ENCODE measurements around the gene REPIN1.
A peak's percentile ranks its signal among the peaks of the same experiment; 100 is the strongest.

REPIN1 gene

GRCh38 chr7:150332852-150333635 is 35.6 kb upstream of the REPIN1 start:
- Mint-ChIP-seq H3K9me3 (no peaks in the 10 kb centered on the region), H3K4me3 (no peak overlapping the region), H3K27ac (peak overlapping the region; percentile 53), H3K4me1 (peaks cover 6% of the 10 kb centered on the region), H3K36me3 (peaks cover 34% of the 10 kb centered on the region)
- ATAC-seq (no peak), DNase-seq (ENCODE audit: low spot score in 2 of 2) (no peak)

- no peak for DNase-seq (ENCODE audit: low spot score in 2 of 2)
- Mint-ChIP-seq H3K27ac (no peak overlapping the region), H3K36me3 (peaks cover 30% of the 10 kb centered on the region), H3K4me3 (no peak overlapping the region), H3K4me1 (peaks cover 8% of the 10 kb centered on the region), H3K9me3 (no peaks in the 10 kb centered on the region)
- ATAC-seq = no peak
Measured at GRCh38 chr7:150333659-150334058, 35.0 kb upstream of the REPIN1 start.

DNA sequence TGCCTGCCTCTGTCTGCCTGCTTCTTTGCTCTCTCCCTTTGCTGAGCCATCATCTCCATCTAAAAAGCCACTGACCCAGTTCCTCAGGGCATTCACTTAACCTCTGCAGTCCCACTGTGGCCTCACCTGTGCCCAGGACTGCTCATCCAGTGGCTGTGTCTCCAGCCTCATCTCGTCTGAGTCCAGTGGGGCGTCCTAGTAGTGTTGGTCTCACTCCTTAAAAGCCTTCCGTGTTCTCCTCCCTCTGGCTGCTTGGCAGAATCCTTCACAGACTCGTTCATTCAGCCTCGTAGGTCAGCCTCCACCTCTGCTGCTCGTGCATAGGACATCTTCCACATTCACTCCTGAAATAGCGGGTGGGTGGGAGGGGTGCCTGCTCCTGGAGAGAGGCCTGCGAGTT is 34.5 kb upstream of the REPIN1 start:
- H3K9me3 Mint-ChIP-seq = no peaks in the 10 kb centered on the region
- H3K27ac Mint-ChIP-seq = no peak overlapping the region
- H3K36me3 Mint-ChIP-seq = peaks cover 26% of the 10 kb centered on the region
- H3K4me1 Mint-ChIP-seq = peaks cover 8% of the 10 kb centered on the region
- no peak overlapping the region for H3K4me3 Mint-ChIP-seq
- DNase-seq (ENCODE audit: low spot score in 2 of 2) (no peak), ATAC-seq (no peak)

DNA sequence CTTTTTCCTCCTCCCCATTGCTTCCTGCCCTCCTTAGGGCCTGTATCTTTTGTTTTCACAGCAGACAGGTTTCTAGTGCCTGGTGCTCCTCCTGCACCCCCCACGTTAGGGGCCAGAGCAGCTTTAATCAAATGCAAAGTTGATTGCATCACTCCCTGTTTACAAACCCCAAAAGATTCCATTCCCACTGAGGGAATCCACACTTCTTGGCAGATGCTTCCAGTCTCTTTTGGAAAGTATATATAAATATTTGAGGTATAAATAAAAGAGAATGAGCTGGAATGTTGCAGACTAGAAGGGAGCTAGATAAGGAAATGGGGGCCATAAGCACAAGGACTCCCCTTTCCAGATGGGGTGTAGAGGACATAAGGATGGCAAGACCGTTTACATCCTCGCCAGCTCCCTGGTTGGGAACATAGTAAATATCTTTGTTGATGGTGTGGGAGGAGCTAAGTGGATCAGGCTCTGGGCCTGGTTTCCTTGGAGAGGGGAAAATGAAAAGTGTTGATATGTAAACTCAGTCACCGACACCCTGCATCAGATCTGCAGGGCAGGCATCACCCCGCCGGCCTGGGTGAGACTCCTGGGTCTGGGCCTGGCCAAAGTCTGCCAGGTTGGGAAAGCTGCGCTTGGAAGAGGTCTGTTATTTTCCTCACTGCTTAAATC is 33.4 kb upstream of the REPIN1 start:
- Mint-ChIP-seq H3K4me3 (no peak overlapping the region), H3K27ac (peak overlapping the region; percentile 6), H3K36me3 (peaks cover 22% of the 10 kb centered on the region), H3K9me3 (no peaks in the 10 kb centered on the region), H3K4me1 (peaks cover 13% of the 10 kb centered on the region)
- DNase-seq (ENCODE audit: low spot score in 2 of 2) (no peak), ATAC-seq (no peak)

GRCh38 chr7:150335774-150336112 is 32.9 kb upstream of the REPIN1 start:
- H3K4me1 Mint-ChIP-seq = peaks cover 15% of the 10 kb centered on the region
- no peaks in the 10 kb centered on the region for H3K9me3 Mint-ChIP-seq
- no peak overlapping the region for H3K27ac Mint-ChIP-seq
- no peak for ATAC-seq
- H3K4me3 Mint-ChIP-seq = no peak overlapping the region
- peaks cover 22% of the 10 kb centered on the region for H3K36me3 Mint-ChIP-seq
- DNase-seq (ENCODE audit: low spot score in 2 of 2) = no peak

DNA sequence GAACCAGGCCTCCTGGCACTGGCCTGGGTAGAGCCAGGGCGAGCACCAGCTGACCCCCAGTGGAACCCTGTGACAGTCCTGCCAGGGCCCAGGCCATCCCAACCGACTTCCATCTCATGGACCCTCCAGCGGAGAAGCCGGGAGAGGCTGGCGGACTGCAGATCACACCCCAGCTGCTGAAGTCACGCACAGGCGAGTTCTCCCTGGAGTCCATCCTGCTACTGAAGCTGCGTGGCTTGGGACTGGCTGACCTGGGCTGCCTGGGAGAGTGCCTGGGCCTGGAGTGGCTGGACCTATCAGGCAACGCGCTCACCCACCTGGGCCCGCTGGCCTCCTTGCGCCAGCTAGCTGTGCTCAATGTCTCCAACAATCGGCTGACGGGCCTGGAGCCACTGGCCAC is 31.9 kb upstream of the REPIN1 start:
- no peak overlapping the region for H3K4me3 Mint-ChIP-seq
- no peak overlapping the region for H3K27ac Mint-ChIP-seq
- no peak for DNase-seq (ENCODE audit: low spot score in 2 of 2)
- H3K9me3 Mint-ChIP-seq = no peaks in the 10 kb centered on the region
- ATAC-seq = no peak
- peaks cover 21% of the 10 kb centered on the region for H3K4me1 Mint-ChIP-seq
- peaks cover 22% of the 10 kb centered on the region for H3K36me3 Mint-ChIP-seq

DNA sequence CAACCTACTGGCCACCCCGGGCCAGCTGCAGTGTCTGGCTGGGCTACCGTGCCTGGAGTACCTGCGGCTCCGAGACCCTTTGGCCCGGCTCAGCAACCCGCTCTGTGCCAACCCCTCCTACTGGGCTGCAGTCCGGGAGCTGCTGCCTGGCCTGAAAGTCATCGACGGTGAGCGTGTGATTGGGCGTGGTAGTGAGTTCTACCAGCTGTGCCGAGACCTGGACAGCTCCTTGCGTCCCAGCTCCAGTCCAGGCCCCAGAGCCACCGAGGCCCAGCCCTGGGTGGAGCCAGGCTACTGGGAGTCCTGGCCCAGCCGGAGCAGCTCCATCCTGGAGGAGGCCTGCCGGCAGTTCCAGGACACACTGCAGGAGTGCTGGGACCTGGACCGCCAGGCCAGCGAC is 31.4 kb upstream of the REPIN1 start:
- Mint-ChIP-seq H3K36me3 (peaks cover 22% of the 10 kb centered on the region), H3K27ac (peak overlapping the region; percentile 54), H3K4me3 (no peak overlapping the region), H3K9me3 (no peaks in the 10 kb centered on the region), H3K4me1 (peaks cover 21% of the 10 kb centered on the region)
- DNase-seq (ENCODE audit: low spot score in 2 of 2) = no peak
- ATAC-seq = no peak

DNA sequence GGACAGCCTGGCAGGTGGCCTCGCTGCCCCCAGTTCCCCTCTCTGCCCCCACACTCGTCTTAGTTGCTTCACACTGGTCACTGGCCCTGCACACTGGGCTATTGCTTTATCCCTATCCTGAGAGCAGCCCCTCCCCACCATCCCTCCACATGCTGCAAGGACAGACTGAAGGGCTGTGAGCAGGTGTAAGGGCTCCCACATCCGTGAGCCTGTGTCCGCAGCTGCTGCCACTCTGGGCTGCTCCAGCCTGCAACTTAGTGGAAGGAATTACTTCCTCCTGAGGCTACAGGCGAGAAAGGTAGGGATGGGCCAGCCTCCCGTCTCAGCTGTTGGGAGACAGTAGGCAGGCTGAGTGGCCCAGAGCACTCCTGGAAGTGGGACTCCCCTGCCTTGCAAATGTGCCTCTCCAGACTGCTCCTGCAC is 31.0 kb upstream of the REPIN1 start:
- H3K4me1 Mint-ChIP-seq = peaks cover 21% of the 10 kb centered on the region
- H3K9me3 Mint-ChIP-seq = no peaks in the 10 kb centered on the region
- H3K36me3 Mint-ChIP-seq = peaks cover 22% of the 10 kb centered on the region
- H3K4me3 Mint-ChIP-seq = no peak overlapping the region
- no peak for ATAC-seq
- peak overlapping the region; percentile 54 for H3K27ac Mint-ChIP-seq
- no peak for DNase-seq (ENCODE audit: low spot score in 2 of 2)

DNA sequence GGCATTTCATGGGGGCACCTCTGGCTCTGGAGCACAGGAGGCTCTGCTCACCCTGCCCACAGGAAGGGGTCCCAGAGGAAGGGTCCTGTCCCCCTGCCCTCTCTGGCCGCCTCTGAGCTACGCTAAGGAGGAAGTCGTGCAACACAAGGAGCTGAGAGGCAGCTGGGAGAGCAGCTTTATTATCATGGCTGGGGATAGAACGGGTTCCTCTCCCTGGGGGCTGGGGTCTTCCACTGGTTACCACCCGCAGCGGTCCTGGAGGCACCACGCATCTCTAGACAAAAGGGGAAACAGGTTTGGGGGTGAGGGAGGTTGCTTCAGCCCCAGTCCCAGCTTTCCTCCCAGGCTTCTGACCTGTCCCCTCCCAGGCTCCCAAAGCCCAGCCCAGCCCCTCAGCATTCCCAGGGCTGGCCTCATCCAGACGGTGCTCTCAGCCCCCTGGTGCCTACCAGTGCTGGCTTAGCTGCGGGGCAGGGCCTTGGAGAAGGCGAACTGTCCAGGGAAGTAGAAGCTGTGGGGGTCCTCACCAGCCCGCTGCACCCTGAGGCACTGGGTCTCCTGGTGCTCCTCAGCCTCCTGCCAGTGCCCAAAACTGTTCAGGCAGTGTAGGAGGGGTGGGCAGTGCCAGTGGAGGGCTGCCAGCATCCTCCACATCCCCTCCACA is 30.3 kb upstream of the REPIN1 start:
- Mint-ChIP-seq H3K4me3 (no peak overlapping the region), H3K9me3 (no peaks in the 10 kb centered on the region), H3K36me3 (peaks cover 22% of the 10 kb centered on the region), H3K4me1 (peaks cover 21% of the 10 kb centered on the region), H3K27ac (peak overlapping the region; percentile 54)
- no peak for DNase-seq (ENCODE audit: low spot score in 2 of 2)
- ATAC-seq = no peak

DNA sequence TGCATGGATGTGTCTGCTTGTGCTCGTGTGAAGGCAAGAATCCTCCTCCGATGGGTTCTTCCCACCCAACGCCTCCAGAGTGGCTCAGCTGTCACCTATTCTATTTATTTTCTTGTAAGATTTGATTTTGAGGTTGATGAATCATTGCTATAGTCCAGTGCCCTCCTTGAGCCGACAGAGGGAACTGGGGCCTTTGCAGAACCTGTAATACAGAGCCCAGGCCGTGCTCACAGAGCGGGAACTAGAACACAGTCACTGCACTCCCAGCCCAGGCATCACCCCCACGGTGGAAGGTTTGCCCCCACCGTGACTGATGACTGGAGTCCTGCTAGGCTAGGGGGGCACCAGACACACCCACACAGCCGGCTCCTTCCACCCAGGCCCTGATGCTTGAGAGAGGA is 29.2 kb upstream of the REPIN1 start:
- peaks cover 21% of the 10 kb centered on the region for H3K4me1 Mint-ChIP-seq
- no peak overlapping the region for H3K27ac Mint-ChIP-seq
- DNase-seq (ENCODE audit: low spot score in 2 of 2) (no peak), ATAC-seq (no peak)
- no peak overlapping the region for H3K4me3 Mint-ChIP-seq
- peaks cover 15% of the 10 kb centered on the region for H3K36me3 Mint-ChIP-seq
- no peaks in the 10 kb centered on the region for H3K9me3 Mint-ChIP-seq

DNA sequence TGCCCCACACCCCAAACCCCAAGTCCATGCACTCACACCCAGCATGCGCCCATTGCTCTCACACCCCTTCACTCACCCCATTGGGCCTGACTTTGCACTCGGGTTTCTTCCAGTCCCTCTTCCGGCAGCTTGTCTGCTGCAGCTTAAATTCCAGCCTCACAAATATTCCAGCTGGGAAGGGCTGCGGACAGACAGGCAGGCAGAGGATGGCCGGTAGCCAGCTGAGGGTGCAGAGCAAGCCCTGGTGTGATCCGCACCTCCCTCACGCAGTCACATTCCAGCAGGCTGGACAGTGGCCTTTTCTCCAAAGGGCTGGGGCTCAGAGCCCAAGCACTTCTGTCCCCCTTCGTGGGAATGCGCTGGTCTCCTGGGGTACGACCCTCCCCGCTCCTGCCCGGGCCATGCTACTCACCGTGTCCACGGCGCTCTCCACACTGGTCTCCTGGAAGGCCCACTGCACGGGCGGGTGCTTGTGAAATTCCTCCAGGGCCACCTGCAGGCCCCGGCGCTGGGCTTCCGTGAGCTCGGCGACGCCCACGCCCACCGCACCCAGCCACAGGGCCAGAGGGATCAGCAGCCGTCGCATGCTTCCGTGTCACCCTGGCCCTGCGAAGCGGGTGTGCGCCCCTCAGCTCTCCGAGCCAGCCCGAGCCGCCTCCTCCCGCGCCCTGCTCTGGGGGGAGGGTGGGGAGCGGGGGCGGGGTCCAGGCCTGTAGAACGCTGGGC is 28.4 kb upstream of the REPIN1 start:
- Mint-ChIP-seq H3K9me3 (no peaks in the 10 kb centered on the region), H3K4me3 (no peak overlapping the region), H3K27ac (peak overlapping the region; percentile 37), H3K36me3 (peaks cover 15% of the 10 kb centered on the region), H3K4me1 (peaks cover 21% of the 10 kb centered on the region)
- DNase-seq (ENCODE audit: low spot score in 2 of 2) = no peak
- ATAC-seq = peak; percentile 45

GRCh38 chr7:150340875-150341262 is 27.8 kb upstream of the REPIN1 start:
- Mint-ChIP-seq H3K27ac (no peak overlapping the region), H3K36me3 (peaks cover 15% of the 10 kb centered on the region), H3K4me3 (no peak overlapping the region), H3K9me3 (no peaks in the 10 kb centered on the region), H3K4me1 (peaks cover 21% of the 10 kb centered on the region)
- DNase-seq (ENCODE audit: low spot score in 2 of 2) (no peak), ATAC-seq (no peak)

DNA sequence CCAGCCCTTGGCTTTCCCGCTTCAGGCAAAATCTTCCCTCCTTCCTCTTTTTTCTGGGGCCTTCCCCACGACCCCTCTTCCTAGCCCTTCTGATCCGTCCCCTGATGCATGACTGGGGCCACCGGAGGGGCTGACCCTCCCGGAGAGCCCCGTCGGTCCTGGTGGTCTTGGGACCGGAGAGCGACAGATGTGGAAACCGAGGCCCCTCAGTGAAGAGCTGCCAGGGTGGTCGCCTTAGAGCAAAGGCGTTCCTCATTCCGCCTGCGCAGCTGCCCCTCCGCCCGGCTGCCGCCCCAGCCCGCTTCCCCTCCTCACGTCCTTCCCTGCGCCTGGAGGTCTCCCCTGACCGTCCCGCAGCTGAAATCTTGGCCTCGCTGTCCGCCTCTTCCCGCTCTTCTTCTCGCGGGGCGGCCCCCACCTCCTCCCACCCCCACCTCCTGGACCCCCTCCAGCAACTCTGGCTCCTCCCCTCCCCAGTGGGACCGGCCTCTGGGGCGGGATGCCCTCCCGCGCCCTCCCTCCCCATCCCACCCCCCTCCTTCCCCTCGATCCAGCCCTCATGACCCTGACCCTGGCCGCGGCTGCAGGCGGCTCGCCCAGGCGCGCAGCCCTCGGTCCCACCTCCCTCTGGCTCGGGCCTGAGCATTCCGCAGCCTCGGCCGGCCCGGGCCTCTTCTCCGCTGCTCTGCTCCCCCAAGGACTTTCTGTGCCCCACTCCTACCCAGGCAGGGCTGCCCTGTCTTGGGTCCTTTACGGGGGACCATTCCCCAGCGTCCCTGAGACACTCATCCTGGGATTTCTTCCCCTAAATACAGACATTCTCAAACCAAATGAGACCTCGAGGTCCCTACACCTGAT is 27.1 kb upstream of the REPIN1 start, which contains the start of gene RARRES2:
Gene RARRES2 (minus strand): TSS at position 367 of the 858 bp plus-strand sequence. CDS start 1,020 bp downstream, outside the sequence.
- Mint-ChIP-seq H3K4me1 (peaks cover 21% of the 10 kb centered on the region), H3K27ac (no peak within 1 kb of the TSS), H3K9me3 (no peaks in the 10 kb centered on the region), H3K4me3 (no peak within 1 kb of the TSS), H3K36me3 (peaks cover 12% of the 10 kb centered on the region)
- DNase-seq (ENCODE audit: low spot score in 2 of 2) (no peak), ATAC-seq (no peak)

DNA sequence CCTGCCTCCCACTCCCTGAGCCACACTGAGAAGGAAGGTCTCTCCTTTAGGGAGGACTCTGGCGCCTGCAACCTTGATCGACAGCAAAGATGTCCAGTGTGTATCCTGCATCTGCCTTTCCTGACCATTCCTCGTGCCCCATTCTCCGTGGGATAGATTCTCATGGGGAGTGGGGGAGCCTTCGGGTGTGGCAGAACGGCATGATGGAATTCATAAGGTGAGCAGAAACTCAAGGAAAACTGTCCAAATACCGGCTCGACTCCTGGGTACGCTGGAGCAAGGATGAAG is 26.6 kb upstream of the REPIN1 start:
- Mint-ChIP-seq H3K4me1 (peaks cover 21% of the 10 kb centered on the region), H3K36me3 (peaks cover 7% of the 10 kb centered on the region), H3K9me3 (no peaks in the 10 kb centered on the region), H3K27ac (no peak overlapping the region), H3K4me3 (no peak overlapping the region)
- DNase-seq (ENCODE audit: low spot score in 2 of 2) = no peak
- no peak for ATAC-seq

DNA sequence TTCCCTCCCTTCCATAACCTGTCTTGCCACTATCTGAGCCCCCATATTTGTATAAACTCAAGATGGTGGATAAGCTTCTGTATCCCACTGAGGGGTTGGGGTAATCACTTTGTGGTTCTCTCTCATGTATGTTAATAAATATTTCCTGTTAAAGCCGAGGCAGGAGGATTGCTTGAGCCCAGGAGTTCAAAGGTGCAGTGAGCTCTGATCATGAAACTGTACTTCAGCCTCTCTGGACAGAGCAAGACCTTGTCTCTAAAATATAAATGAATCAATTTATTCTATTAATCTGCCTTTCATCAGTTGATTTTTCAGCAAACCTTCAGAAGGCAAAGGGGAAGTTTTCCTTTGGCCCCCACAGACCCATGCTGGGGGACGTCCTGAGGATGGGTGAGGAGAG is 25.4 kb upstream of the REPIN1 start:
- no peak overlapping the region for H3K4me3 Mint-ChIP-seq
- no peak overlapping the region for H3K27ac Mint-ChIP-seq
- no peak for DNase-seq (ENCODE audit: low spot score in 2 of 2)
- peaks cover 13% of the 10 kb centered on the region for H3K4me1 Mint-ChIP-seq
- no peaks in the 10 kb centered on the region for H3K9me3 Mint-ChIP-seq
- peaks cover under 1% of the 10 kb centered on the region for H3K36me3 Mint-ChIP-seq
- ATAC-seq = no peak
